Dermis microvascular lymphatic vessel endothelial cell (primary cell): ENCODE results near the gene PRSS37. TPM values are rescaled to one million over a fixed set of nuclear protein-coding genes. Genes with fewer than 3 reads are reported as not detected.

ENCODE experiments used
- DNase-seq, 2 donors: peaks; one replicate each; pipeline versions ENCODE4 v3.0.0 to v3.0.0-alpha.2; 2010; ENCODE audit warnings: low read depth in 2 of 2
- total RNA-seq: library from RNA; depleted of rRNA; stranded (reverse); fragments of >200 nt; gene quantifications from 2 replicates; pipeline ENCODE4 v1.2.1, GENCODE V29; 2014

PRSS37 gene
- total RNA-seq, 1 donor from 2014 or later: not detected

DNA sequence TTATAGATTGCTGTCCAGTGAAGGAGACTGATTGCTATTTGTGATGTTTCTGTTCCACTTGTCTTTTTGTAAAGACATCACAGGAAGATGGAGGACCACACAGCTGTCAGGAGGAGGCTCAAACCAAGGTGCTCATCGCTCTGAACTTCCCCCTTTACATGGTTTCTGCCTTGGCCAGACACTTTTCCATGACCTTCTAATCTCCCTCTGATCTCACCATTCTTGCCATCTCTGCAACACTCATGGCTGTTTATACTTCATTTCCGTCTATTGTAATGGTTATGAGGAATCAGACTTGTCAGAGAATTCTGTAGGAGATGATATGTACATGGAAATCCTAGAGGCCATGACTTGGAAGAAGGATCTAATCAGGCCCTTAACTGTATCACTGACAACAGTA lies 53.0 kb downstream of the PRSS37 start:
- DNase-seq: peak in 1 of 2 donors; percentile 80

Other genes with a start within 250 kb of the PRSS37 start
- 78.3 and 116 TPM in 2 replicates for gene DENND11, start 139.3 kb downstream of the PRSS37 start, total RNA-seq
- under 0.01 and 0.13 TPM in 2 replicates for gene WEE2, start 133.1 kb downstream of the PRSS37 start, total RNA-seq
- 84.1 and 132 TPM in 2 replicates for gene SSBP1, start 103.1 kb downstream of the PRSS37 start, total RNA-seq
- 0.26 and 0.89 TPM in 2 replicates for gene TAS2R3, start 77.4 kb downstream of the PRSS37 start, total RNA-seq
- gene TAS2R4, start 64.8 kb downstream of the PRSS37 start, total RNA-seq: 0.26 and 0.51 TPM in 2 replicates
- 0.26 and 0.51 TPM in 2 replicates for gene TAS2R5, start 51.3 kb downstream of the PRSS37 start, total RNA-seq
- not detected in 2 replicates for gene OR9A4, start 74.9 kb upstream of the PRSS37 start, total RNA-seq
- gene CLEC5A, start 105.5 kb upstream of the PRSS37 start, total RNA-seq: not detected in 2 replicates
- gene TAS2R38, start 132.3 kb upstream of the PRSS37 start, total RNA-seq: not detected in 2 replicates
- gene MGAM, start 154.4 kb upstream of the PRSS37 start, total RNA-seq: not detected in 2 replicates